ENCODE data around the gene TMEM44.
"Not testable (repeated sequence)": the region's sequence is repeated elsewhere in the genome, so short reads cannot be mapped to it uniquely, and the experiment has no call there.

Gene TMEM44

GRCh38 chr3:194632226-194632808 is 902 bp downstream of the TMEM44 start:
- DNase-seq (ENCODE audit: insufficient read length, low spot score) (no peak), FAIRE-seq (no peak)
- no peak for TF ChIP-seq CTCF (IDR thresholded peaks at IDR 0.05; ENCODE audit: insufficient read depth, missing control alignments)

- no peak for FAIRE-seq
- TF ChIP-seq CTCF (IDR thresholded peaks at IDR 0.05; ENCODE audit: insufficient read depth, missing control alignments) = no peak
- no peak for DNase-seq (ENCODE audit: insufficient read length, low spot score)
These were observed 1.5 kb downstream of the TMEM44 start for GRCh38 chr3:194631696-194632095.

- FAIRE-seq; DNase-seq (ENCODE audit: insufficient read length, low spot score): not testable (repeated sequence)
These were observed 2.5 kb downstream of the TMEM44 start for GRCh38 chr3:194630681-194631080.

GRCh38 chr3:194624956-194625355 is 8.3 kb downstream of the TMEM44 start:
- FAIRE-seq (no peak), DNase-seq (ENCODE audit: insufficient read length, low spot score) (no peak)
- no peak for TF ChIP-seq CTCF (IDR thresholded peaks at IDR 0.05; ENCODE audit: insufficient read depth, missing control alignments)

- FAIRE-seq (no peak), DNase-seq (ENCODE audit: insufficient read length, low spot score) (no peak)
- TF ChIP-seq CTCF (IDR thresholded peaks at IDR 0.05; ENCODE audit: insufficient read depth, missing control alignments) = no peak
These were observed 9.5 kb downstream of the TMEM44 start for GRCh38 chr3:194623449-194624290.

- no peak for TF ChIP-seq CTCF (IDR thresholded peaks at IDR 0.05; ENCODE audit: insufficient read depth, missing control alignments)
- no peak for DNase-seq (ENCODE audit: insufficient read length, low spot score)
- FAIRE-seq = no peak
These were observed 10.4 kb downstream of the TMEM44 start for GRCh38 chr3:194622621-194623340.

- FAIRE-seq (no peak), DNase-seq (ENCODE audit: insufficient read length, low spot score) (no peak)
- TF ChIP-seq CTCF (IDR thresholded peaks at IDR 0.05; ENCODE audit: insufficient read depth, missing control alignments) = no peak
These were observed 11.3 kb downstream of the TMEM44 start for GRCh38 chr3:194621947-194622346.

Measured in D721Med (cell line).